ENCODE measurements around the gene EFEMP1. TPM values are rescaled to one million over a fixed set of nuclear protein-coding genes. Genes with fewer than 3 reads are reported as not detected.

EFEMP1 gene
- polyA plus RNA-seq, 3 donors: not detected

- peaks cover 0 to 6% (median 1%) of the 10 kb centered on the region in 7 donors for H3K9me3 Mint-ChIP-seq
- H3K9ac ChIP-seq (ENCODE audit: insufficient read depth, low read length, poor library complexity, severe bottlenecking): no peak overlapping the region
- H3K4me1 Mint-ChIP-seq: no peaks in the 10 kb centered on the region
- no peak overlapping the region for H3K4me3 ChIP-seq (replicated peaks in 1 of 3; ENCODE audit: low read depth in 2 of 3, low read length in 3 of 3)
- H3K36me3 ChIP-seq (replicated peaks in 1 of 2; ENCODE audit: control insufficient read depth in 1 of 2, insufficient read depth in 2 of 2, low read length in 2 of 2): no peaks in the 10 kb centered on the region
- peak overlapping the region in 1 of 7 donors; percentile 6 for H3K27ac Mint-ChIP-seq
- WGBS (ENCODE audit: insufficient coverage): 77% methylated on average over 2 of the region's 3 CpGs
- no peak overlapping the region for H2AFZ ChIP-seq (ENCODE audit: insufficient read depth, low read depth, low read length, poor library complexity, severe bottlenecking)
- H4K20me1 ChIP-seq (ENCODE audit: insufficient read depth, low read length): no peaks in the 10 kb centered on the region
- TF ChIP-seq CTCF (IDR thresholded peaks at IDR 0.05): no peak
- no peaks in the 10 kb centered on the region for H3K4me1 ChIP-seq (ENCODE audit: control insufficient read depth in 1 of 2, insufficient read depth in 2 of 2, low read length in 2 of 2)
- H3K27ac ChIP-seq (ENCODE audit: low read depth in 1 of 2, low read length in 2 of 2): no peak overlapping the region
- no peaks in the 10 kb centered on the region for H3K9me3 ChIP-seq (replicated peaks in 1 of 2; ENCODE audit: control insufficient read depth in 1 of 2, insufficient read depth in 1 of 2, low read length in 2 of 2)
- no peak overlapping the region for H3K4me3 Mint-ChIP-seq
- no peaks in the 10 kb centered on the region for H3K36me3 Mint-ChIP-seq
- intact Hi-C loops (cut with micrococcal nuclease): no loop called here
- DNase-seq: no peak
- H3K27me3 Mint-ChIP-seq (ENCODE audit: low read depth in 3 of 3): peaks cover 0 to 5% (median 3%) of the 10 kb centered on the region in 3 donors
- H3K27me3 ChIP-seq (ENCODE audit: control insufficient read depth in 2 of 2, insufficient read depth in 2 of 2, low read length in 2 of 2): peaks cover 2% of the 10 kb centered on the region in 2 donors
- H3K4me2 ChIP-seq (replicated peaks; ENCODE audit: extremely low read depth, low read length, poor library complexity, severe bottlenecking): no peak overlapping the region
- no peaks in the 10 kb centered on the region for H3K79me2 ChIP-seq (ENCODE audit: insufficient read depth, low read length)
Observed at GRCh38 chr2:55907686-55908085, 15.9 kb downstream of the EFEMP1 start.

- Histone ChIP-seq H2AFZ (ENCODE audit: insufficient read depth, low read depth, low read length, poor library complexity, severe bottlenecking) (no peak overlapping the region), H3K9me3 (replicated peaks in 1 of 2; ENCODE audit: control insufficient read depth in 1 of 2, insufficient read depth in 1 of 2, low read length in 2 of 2) (no peaks in the 10 kb centered on the region), H4K20me1 (ENCODE audit: insufficient read depth, low read length) (no peaks in the 10 kb centered on the region), H3K9ac (ENCODE audit: insufficient read depth, low read length, poor library complexity, severe bottlenecking) (no peak overlapping the region), H3K79me2 (ENCODE audit: insufficient read depth, low read length) (no peaks in the 10 kb centered on the region), H3K4me3 (replicated peaks in 1 of 3; ENCODE audit: low read depth in 2 of 3, low read length in 3 of 3) (no peak overlapping the region), H3K27ac (ENCODE audit: low read depth in 1 of 2, low read length in 2 of 2) (no peak overlapping the region), H3K4me2 (replicated peaks; ENCODE audit: extremely low read depth, low read length, poor library complexity, severe bottlenecking) (no peak overlapping the region), H3K27me3 (ENCODE audit: control insufficient read depth in 2 of 2, insufficient read depth in 2 of 2, low read length in 2 of 2) (peaks cover 0 to 2% of the 10 kb centered on the region in 2 donors), H3K4me1 (ENCODE audit: control insufficient read depth in 1 of 2, insufficient read depth in 2 of 2, low read length in 2 of 2) (no peaks in the 10 kb centered on the region), H3K36me3 (replicated peaks in 1 of 2; ENCODE audit: control insufficient read depth in 1 of 2, insufficient read depth in 2 of 2, low read length in 2 of 2) (no peaks in the 10 kb centered on the region)
- Mint-ChIP-seq H3K4me1 (no peaks in the 10 kb centered on the region), H3K27ac (no peak overlapping the region), H3K4me3 (no peak overlapping the region), H3K9me3 (peaks cover 0 to 6% (median 1%) of the 10 kb centered on the region in 7 donors), H3K36me3 (no peaks in the 10 kb centered on the region), H3K27me3 (ENCODE audit: low read depth in 3 of 3) (peaks cover 0 to 5% (median 3%) of the 10 kb centered on the region in 3 donors)
- no peak for DNase-seq
- no peak for TF ChIP-seq CTCF (IDR thresholded peaks at IDR 0.05)
- no CpG with 5 or more reads among the region's 1 CpG for WGBS (ENCODE audit: insufficient coverage)
- intact Hi-C loops (cut with micrococcal nuclease): no loop called here
Observed at GRCh38 chr2:55906993-55907392, 16.6 kb downstream of the EFEMP1 start.

Measured in CD14-positive monocyte (primary cell).